Right cardiac atrium (tissue), 5 donors: Measurements from ENCODE around the gene RACK1. TPM values are rescaled to one million over a fixed set of nuclear protein-coding genes. Genes with fewer than 3 reads are reported as not detected.
"Not testable (repeated sequence)": the region's sequence is repeated elsewhere in the genome, so short reads cannot be mapped to it uniquely, and the experiment has no call there.

Experiments used
- ATAC-seq, 2 donors: fragments of 200-7000 bp; cut with Tn5 transposase; one replicate each; pipeline versions ENCODE4 v1.8.0 to v1.9.1; 2020; ENCODE audit warnings: moderate library complexity in 2 of 2, mild to moderate bottlenecking in 1 of 2
- DNase-seq, 3 donors: peaks; one replicate each; pipeline ENCODE4 v3.0.0-alpha.2; 2020
- H3K27ac ChIP-seq: one replicate; pipeline ENCODE4 v1.5.1; 2013; ENCODE audit warnings: mild to moderate bottlenecking, low read length, control low read depth, moderate library complexity
- H3K27me3 ChIP-seq: one replicate; pipeline ENCODE4 v1.6.1; 2013; ENCODE audit not compliant: control insufficient read depth, insufficient read depth
- H3K4me1 ChIP-seq: one replicate; pipeline ENCODE4 v1.6.1; 2013; ENCODE audit warnings: low read length; ENCODE audit not compliant: control insufficient read depth, insufficient read depth
- H3K4me3 ChIP-seq: one replicate; pipeline ENCODE4 v1.5.1; 2013; ENCODE audit warnings: low read length, control low read depth
- H3K9me3 ChIP-seq: one replicate; pipeline ENCODE4 v1.6.1; 2013; ENCODE audit warnings: low read length; ENCODE audit not compliant: control insufficient read depth
- WGBS: extraction: QIAGEN DNeasy Blood & Tissue Kit; methylation state at CpG from one replicate; pipeline ENCODE4 v1.1.7; 2013; 5-methylcytosine and 5-hydroxymethylcytosine counted together
- intact Hi-C, 4 donors: fragments of 100-400 bp; cut with DNase I; formaldehyde crosslinking; loops; one replicate each; pipeline versions ENCODE4 v1.11.0 to v1.14.0; 2022 to 2023
- polyA plus RNA-seq: library from polyadenylated mRNA; stranded (reverse); fragments of 200-250 nt; gene quantifications from one replicate; pipeline ENCODE4 v1.2.3, GENCODE V29; 2013
- total RNA-seq, 4 donors: library from RNA; stranded (reverse); fragmentation: NEBNext Ultra II Directional; extraction: Animal tissue kit (Norgen Biotek cat#: 25700); gene quantifications; one replicate each; pipeline ENCODE4 v1.2.1, GENCODE V29; 2021
- donor health status: healthy with polysubstance abuse.
- donor health status: DM: no; HTN: yes; CAD: no.
- donor health status: DM: no; HTN: no; CAD: no.
- donor health status: DM: no; HTN: yes; CAD: no; lungs with severe emphysema.
- donor health status: DM: yes; HTN: yes; CAD: no.

RACK1 gene
- total and polyA plus RNA-seq, 5 donors, result 698 to 1,031 (median 753) TPM

DNA sequence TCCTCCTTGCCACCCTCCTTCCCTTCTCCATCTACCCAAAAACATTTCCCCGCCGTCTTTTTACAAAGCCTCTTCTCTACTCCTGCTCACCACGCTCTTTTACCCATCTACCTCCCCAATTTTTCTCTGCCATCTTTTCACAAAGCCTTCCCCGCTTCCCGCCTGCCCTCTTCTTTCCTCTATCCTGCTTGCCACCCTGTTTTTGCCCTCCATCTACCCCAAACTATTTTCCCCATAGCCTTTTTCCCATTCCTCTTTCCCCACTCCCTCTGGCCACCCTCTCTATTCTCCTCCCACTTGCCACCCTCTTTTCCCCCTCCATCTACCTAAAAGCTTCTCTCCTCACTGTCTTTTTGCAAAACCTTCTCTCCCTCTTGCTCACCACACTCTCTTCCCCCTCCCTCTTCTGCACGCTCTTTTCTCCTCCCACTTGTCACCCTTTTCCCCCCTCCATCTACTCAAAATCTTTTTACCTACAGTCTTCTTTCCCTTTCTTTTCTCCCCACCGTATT is 36.6 kb upstream of the RACK1 start:
- DNase-seq (no peak), ATAC-seq (no peak)
- WGBS, result 88% methylated on average over 7 of the region's 7 CpGs
- H3K4me3 ChIP-seq, result no peak overlapping the region
- intact Hi-C loops, result no loop called here
- no peaks in the 10 kb centered on the region for H3K27me3 ChIP-seq
- no peaks in the 10 kb centered on the region for H3K9me3 ChIP-seq
- H3K27ac ChIP-seq, result no peak overlapping the region
- no peaks in the 10 kb centered on the region for H3K4me1 ChIP-seq

DNA sequence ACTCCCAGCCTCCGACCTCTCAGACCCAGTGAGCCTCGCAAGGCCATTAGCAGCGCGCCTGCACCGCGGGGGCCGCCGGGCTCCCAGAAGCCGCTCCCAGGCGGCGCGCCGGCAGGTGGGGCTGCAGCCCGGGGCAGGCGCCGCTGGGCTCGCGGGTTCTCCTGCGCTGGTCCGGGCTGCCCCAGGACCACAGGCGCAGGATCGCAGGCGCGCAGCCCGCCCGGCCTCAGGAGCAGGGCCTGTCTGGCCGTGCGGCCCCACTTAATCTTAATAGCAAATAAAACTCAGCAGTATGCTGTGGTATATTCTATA is 29.7 kb upstream of the RACK1 start:
- DNase-seq, result peak in 2 of 3 donors; percentile 66 to 69
- ATAC-seq, result peak; percentile 22 to 44
- intact Hi-C loops, H3K9me3 ChIP-seq, H3K27me3 ChIP-seq, H3K27ac ChIP-seq, H3K4me3 ChIP-seq, H3K4me1 ChIP-seq: not testable (repeated sequence)
- 39% methylated on average over 28 of the region's 28 CpGs for WGBS

DNA sequence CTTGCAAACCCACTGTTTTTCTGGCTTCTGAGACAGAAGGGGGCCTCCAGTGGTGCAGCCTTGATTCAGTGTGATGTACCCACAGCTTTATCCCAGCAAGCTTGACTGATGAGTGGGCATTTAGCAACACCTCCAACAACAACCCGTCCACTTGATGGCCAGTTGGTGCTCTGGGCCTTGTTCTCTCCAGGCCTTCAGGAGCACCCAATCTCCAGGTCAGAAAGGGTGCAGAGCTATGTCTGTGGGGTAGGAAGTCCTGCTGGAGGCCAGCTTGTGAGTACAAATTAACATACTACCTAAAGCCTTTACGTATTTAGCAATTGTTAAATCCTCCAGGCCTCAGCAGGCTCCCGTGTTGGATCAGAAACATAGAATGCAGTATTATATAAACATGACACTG is 27.4 kb upstream of the RACK1 start:
- Histone ChIP-seq H3K27ac (no peak overlapping the region), H3K4me1 (no peaks in the 10 kb centered on the region), H3K27me3 (no peaks in the 10 kb centered on the region), H3K9me3 (no peaks in the 10 kb centered on the region), H3K4me3 (no peak overlapping the region)
- intact Hi-C loops, result no loop called here
- ATAC-seq (no peak), DNase-seq (no peak)
- 82% methylated on average over 3 of the region's 3 CpGs for WGBS

DNA sequence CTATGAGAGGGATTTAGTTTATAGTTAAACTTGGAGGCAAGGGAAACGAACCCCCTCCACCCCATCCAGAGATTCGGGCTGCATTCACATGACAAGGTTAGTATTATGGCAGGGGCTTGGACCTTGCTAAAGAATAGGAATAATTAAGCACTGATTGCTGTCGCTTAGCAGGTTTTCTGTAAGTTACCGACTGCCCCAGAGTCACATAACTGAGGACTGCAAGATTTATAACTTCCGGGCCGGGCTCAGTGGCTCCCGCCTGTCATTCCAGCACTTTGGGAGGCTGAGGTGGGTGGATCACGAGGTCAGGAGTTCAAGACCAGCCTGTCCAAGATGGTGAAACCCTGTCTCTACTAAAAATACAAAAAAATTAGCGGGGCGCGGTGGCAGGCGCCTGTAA is 24.2 kb upstream of the RACK1 start:
- ATAC-seq, H3K4me3 ChIP-seq, H3K9me3 ChIP-seq, H3K4me1 ChIP-seq, H3K27me3 ChIP-seq, H3K27ac ChIP-seq, DNase-seq, intact Hi-C loops: not testable (repeated sequence)
- WGBS, result 90% methylated on average over 12 of the region's 12 CpGs

DNA sequence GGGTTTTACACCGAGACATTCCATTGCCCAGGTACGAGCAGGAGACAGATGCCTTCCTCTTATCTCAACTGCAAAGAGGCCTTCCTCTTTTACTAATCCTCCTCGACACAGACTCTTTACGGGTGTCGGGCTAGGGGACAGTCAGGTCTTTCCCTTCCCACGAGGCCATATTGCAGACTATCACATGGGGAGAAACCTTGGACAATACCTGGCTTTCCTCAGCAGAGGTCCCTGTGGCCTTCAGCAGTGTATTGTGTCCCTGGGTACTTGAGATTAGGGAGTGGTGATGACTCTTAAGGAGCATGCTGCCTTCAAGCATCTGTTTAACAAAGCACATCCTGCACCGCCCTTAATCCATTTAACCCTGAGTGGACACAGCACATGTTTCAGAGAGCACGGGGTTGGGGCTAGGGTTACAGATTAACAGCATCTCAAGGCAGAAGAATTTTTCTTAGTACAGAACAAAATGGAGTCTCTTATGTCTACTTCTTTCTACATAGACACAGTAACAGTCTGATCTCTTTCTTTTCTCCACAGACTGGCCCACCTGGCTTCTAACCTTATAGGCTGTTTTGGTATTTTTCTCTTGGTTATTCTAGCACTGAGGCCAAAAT is 23.7 kb upstream of the RACK1 start:
- H3K4me1 ChIP-seq, H3K9me3 ChIP-seq, DNase-seq, H3K27ac ChIP-seq, intact Hi-C loops, H3K4me3 ChIP-seq, ATAC-seq, H3K27me3 ChIP-seq: not testable (repeated sequence)
- 60% methylated on average over 8 of the region's 8 CpGs for WGBS

DNA sequence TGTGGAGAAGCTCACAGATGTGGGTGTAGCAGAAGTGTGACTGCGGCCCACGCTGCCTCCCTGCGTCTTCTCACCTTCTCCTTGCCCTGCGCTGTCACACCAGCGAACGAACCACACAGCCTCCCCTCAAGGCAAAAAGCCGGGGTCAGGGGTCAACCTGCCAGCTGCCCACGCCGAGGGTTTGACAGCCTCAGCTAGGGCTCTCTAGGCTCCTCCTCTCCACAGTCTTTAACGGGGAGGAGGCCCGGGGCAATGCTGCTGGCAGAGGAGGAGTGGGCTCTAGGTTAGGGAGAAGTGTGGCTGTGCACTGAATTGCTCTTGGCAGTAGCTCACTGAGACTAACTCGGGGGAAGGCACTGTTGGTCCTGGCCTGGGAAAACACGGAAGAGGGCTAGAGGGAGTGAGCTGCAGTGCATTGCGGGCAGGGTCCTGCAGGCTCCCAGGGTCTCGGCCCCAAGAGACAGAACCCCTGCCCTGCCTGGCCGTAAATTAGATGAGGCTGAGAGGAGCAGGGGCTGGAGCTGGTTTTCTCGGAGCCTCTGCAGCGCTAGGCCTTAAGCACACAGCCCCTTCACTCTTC is 21.5 kb upstream of the RACK1 start:
- Histone ChIP-seq H3K27me3 (no peaks in the 10 kb centered on the region), H3K4me3 (no peak overlapping the region), H3K9me3 (no peaks in the 10 kb centered on the region), H3K27ac (no peak overlapping the region), H3K4me1 (no peaks in the 10 kb centered on the region)
- intact Hi-C loops, result no loop called here
- ATAC-seq (no peak), DNase-seq (no peak)
- 78% methylated on average over 18 of the region's 18 CpGs for WGBS

DNA sequence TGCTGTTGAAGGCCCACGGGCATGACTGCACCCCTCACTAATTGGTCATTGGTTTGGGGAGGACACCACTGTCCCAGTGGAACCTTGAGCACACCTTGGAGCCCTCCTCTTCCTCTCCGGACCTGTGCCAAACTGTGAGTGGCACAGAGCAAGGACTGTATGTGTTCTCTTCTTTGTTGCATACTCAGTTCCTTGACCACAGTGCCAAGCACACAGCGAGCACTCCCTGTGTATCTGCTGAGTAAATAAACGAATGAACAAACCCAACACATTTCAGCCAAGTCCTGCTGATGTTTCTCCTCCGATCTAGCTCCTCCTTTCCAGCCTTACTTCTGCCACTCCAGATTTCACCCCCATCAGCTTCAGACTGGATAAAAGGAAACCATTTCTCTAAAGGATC is 19.9 kb upstream of the RACK1 start:
- DNase-seq (no peak), ATAC-seq (no peak)
- 73% methylated on average over 5 of the region's 5 CpGs for WGBS
- intact Hi-C loops, result no loop called here
- no peak overlapping the region for H3K4me3 ChIP-seq
- H3K27me3 ChIP-seq, result no peaks in the 10 kb centered on the region
- H3K4me1 ChIP-seq, result no peaks in the 10 kb centered on the region
- no peak overlapping the region for H3K27ac ChIP-seq
- H3K9me3 ChIP-seq, result no peaks in the 10 kb centered on the region

DNA sequence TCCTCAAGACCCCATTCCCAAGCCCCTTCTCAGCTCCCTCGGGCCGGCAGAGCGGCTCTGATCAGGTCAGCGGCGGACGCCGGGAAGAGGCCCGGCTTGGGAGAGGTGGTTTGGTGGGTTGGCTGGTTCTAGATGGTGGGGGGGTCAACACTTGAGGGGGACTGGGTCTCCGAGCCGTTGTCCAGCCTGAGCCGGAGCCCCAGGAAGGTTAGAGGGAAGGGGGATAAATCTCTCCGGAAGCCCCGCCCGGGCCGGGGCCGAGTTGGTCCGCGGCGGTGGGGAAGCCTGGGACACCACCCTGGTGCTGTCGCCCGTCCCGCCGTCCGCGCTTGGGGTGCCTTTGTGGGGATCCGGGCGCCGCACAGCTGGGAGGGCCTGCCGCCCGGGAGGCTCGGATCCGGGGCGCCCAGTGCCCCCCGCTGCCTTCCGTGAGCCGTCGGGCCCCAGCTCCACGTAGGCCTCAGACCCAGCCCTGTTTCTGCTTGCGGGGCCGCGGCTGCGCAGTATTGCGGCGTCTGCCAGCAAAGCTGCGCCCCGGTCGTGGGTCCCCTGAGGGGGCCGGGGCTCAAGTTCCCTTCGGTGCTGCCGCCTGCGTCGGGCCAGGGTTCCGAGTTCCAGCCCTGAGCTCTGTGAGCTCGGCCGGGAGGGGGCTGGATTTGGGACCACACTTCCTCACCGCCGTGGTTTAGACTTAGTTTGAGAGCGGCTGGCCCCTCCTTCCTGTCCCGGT is 17.8 kb upstream of the RACK1 start:
- intact Hi-C loops, result loop anchor here in 1 of 4 donors (2.0 kb wide), 1 partner anchor 71 kb away; no protein-coding TSS in a partner anchor
- peak; percentile 81 for ATAC-seq
- no peaks in the 10 kb centered on the region for H3K9me3 ChIP-seq
- under 1% methylated on average over 59 of the region's 59 CpGs for WGBS
- peak overlapping the region; percentile 94 for H3K27ac ChIP-seq
- H3K27me3 ChIP-seq, result no peaks in the 10 kb centered on the region
- DNase-seq, result peak; percentile 81 to 92 (median 89)
- peak overlapping the region; percentile 89 for H3K4me3 ChIP-seq
- H3K4me1 ChIP-seq, result no peaks in the 10 kb centered on the region

DNA sequence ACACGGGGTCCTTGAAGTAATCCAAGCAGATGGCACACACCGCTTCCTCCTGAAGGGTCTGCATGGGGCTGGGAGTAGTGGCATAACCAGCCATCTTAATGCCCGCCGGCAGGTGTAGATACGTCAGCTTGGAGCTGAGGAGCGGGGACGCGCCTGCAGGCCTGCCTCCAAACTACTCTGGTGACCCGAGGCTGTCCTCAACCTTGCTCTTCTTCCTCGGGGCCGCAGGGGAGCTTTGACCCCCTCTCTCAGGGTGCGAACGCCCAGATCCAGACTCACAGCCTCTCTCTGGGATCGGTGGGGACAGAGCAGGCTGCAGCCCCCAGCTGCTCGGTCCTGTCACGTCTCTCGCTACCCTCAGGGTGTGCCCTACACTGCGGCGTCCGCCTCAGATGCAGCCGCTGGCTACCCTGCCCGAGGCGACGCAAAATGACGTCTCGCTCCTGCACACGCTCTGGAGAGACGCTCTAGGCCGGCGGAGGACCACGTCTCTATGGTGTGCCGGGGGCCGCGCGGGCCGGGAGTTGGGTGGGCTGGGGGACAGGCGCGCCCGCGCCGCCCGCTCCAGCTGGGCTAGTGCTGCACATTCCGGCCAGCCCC is 17.1 kb upstream of the RACK1 start, which contains the start of gene TRIM52:
Gene TRIM52, minus strand, starts transcription at position 424 of the 600 bp plus-strand sequence. Its CDS starts 330 bp downstream, at position 94.
- H3K27ac ChIP-seq, result peak within 1 kb of the TSS; percentile 94
- intact Hi-C loops, result loop anchor here in 1 of 4 donors (2.0 kb wide), 1 partner anchor 70 kb away; no protein-coding TSS in a partner anchor
- no peaks in the 10 kb centered on the region for H3K4me1 ChIP-seq
- H3K27me3 ChIP-seq, result no peaks in the 10 kb centered on the region
- peak; percentile 95 for ATAC-seq
- peak; percentile 94 to 98 (median 97) for DNase-seq
- H3K9me3 ChIP-seq, result no peaks in the 10 kb centered on the region
- WGBS, result under 1% methylated on average over 43 of the region's 43 CpGs
- peak within 1 kb of the TSS; percentile 89 for H3K4me3 ChIP-seq

DNA sequence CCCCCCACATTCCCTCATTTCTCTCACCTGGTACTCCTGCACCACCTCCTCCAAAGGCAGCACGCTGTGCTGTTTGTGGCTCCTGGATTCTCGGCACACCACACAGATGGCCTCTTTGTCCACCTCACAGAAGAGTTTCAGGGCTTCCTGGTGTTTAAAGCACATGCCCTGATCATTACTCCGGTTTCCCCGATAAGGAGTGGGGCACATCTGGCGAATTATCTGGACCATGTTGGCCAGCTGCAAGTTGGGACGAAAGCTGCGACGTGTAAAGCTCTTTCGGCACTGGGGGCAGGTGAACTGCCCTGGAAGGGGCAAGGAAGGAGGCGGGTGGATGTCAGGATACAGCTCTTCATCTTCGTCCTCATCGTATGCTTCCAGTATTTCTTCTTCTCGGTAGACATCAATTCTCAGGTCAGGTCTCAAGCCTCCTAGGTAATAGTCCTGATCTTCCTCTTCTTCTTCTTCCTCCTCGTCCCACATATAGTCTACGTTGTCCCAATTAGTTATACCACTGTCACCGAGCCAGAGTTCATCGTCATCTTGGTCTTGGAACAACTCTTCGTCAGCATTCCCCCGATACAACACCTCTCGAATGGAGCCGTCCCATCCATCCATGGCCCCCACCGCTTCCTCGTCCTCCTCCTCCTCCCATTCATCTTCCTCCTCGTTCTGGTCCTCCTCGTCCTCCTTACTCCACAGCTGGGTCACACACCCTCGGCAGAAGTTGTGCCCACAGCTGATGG is 16.4 kb upstream of the RACK1 start:
- WGBS, result 2% methylated on average over 26 of the region's 26 CpGs
- DNase-seq (no peak), ATAC-seq (no peak)
- H3K27me3 ChIP-seq, result no peaks in the 10 kb centered on the region
- no peaks in the 10 kb centered on the region for H3K9me3 ChIP-seq
- peak overlapping the region; percentile 89 for H3K4me3 ChIP-seq
- H3K4me1 ChIP-seq, result no peaks in the 10 kb centered on the region
- H3K27ac ChIP-seq, result peak overlapping the region; percentile 93
- intact Hi-C loops, result loop anchor here in 1 of 4 donors (2.0 kb wide), 1 partner anchor 69 kb away; no protein-coding TSS in a partner anchor
